GM23248 (cell line): ENCODE measurements around the gene GSG1L. TPM values are rescaled to one million over a fixed set of nuclear protein-coding genes. Genes with fewer than 3 reads are reported as not detected.

Experiments
- DNase-seq: peaks from one replicate; pipeline ENCODE4 v3.0.0-alpha.2; 2015
- H2AFZ ChIP-seq: fragments of 200-600 bp; sonication (generic); 2 replicates; pipeline ENCODE4 v1.6.1; 2016; ENCODE audit warnings: antibody characterized with exemption
- H3F3A ChIP-seq: fragments of 200-600 bp; sonication (generic); 2 replicates; pipeline ENCODE4 v1.6.1; 2016; ENCODE audit warnings: mild to moderate bottlenecking, antibody characterized with exemption, mixed run types; ENCODE audit not compliant: insufficient read depth
- H3K27ac ChIP-seq: fragments of 200-600 bp; sonication (generic); 2 replicates; pipeline ENCODE4 v1.5.1; 2016; ENCODE audit warnings: mild to moderate bottlenecking
- H3K27me3 ChIP-seq: fragments of 200-600 bp; sonication (generic); replicated peaks from 2 replicates; pipeline ENCODE4 v1.6.1; 2016; ENCODE audit warnings: mild to moderate bottlenecking; ENCODE audit not compliant: insufficient read depth
- H3K36me3 ChIP-seq: fragments of 200-600 bp; sonication (generic); 2 replicates; pipeline ENCODE4 v1.6.1; 2016; ENCODE audit warnings: low read depth, mild to moderate bottlenecking
- H3K4me1 ChIP-seq: fragments of 200-600 bp; sonication (generic); 2 replicates; pipeline ENCODE4 v1.6.1; 2016; ENCODE audit warnings: mild to moderate bottlenecking; ENCODE audit not compliant: insufficient read depth
- H3K4me2 ChIP-seq: fragments of 200-600 bp; sonication (generic); one replicate; pipeline ENCODE4 v1.6.1; 2016; ENCODE audit warnings: mild to moderate bottlenecking; ENCODE audit not compliant: unreplicated experiment
- H3K4me3 ChIP-seq: fragments of 200-600 bp; sonication (generic); 2 replicates; pipeline ENCODE4 v1.5.1; 2016; ENCODE audit warnings: mild to moderate bottlenecking
- H3K79me2 ChIP-seq: fragments of 200-600 bp; sonication (generic); 2 replicates; pipeline ENCODE4 v1.6.1; 2016; ENCODE audit warnings: mild to moderate bottlenecking; ENCODE audit not compliant: insufficient read depth
- H3K9ac ChIP-seq: fragments of 200-600 bp; sonication (generic); 2 replicates; pipeline ENCODE4 v1.6.1; 2016; ENCODE audit warnings: mild to moderate bottlenecking
- H3K9me2 ChIP-seq: fragments of 200-600 bp; sonication (generic); 2 replicates; pipeline ENCODE4 v1.6.1; 2016; ENCODE audit warnings: mixed run types, mild to moderate bottlenecking, moderate library complexity; ENCODE audit not compliant: insufficient read depth
- H3K9me3 ChIP-seq: fragments of 200-600 bp; sonication (generic); one replicate; pipeline ENCODE4 v1.6.1; 2017; ENCODE audit warnings: low read depth
- H4K20me1 ChIP-seq: fragments of 200-600 bp; sonication (generic); 2 replicates; pipeline ENCODE4 v1.6.0; 2016; ENCODE audit not compliant: insufficient read depth
- EZH2 ChIP-seq: fragments of 200-600 bp; sonication (generic); IDR thresholded peaks from 2 replicates; pipeline ENCODE4 v1.6.1; 2018; ENCODE audit warnings: antibody characterized with exemption, mild to moderate bottlenecking; ENCODE audit not compliant: insufficient read depth, poor library complexity, severe bottlenecking
- EZH2phosphoT487 ChIP-seq: fragments of 200-600 bp; sonication (generic); IDR thresholded peaks from 2 replicates; pipeline ENCODE4 v1.6.1; 2018; ENCODE audit warnings: antibody characterized with exemption, moderate library complexity, mild to moderate bottlenecking, low read depth; ENCODE audit not compliant: insufficient read depth
- WGBS, 2 experiments: methylation state at CpG; one replicate each; pipeline ENCODE4 v1.1.6; 2015 to 2017; ENCODE audit warnings: low lambda C conversion rate in 2 of 2, low coverage in 1 of 2; ENCODE audit errors: missing lambda C conversion rate in 2 of 2; 5-methylcytosine and 5-hydroxymethylcytosine counted together
- in situ Hi-C: fragments of 300-500 bp; cut with MboI; formaldehyde crosslinking; loops from 2 replicates; pipeline ENCODE4 v1.15.0; 2020
- polyA plus RNA-seq: library from polyadenylated mRNA; unstranded; fragments of >200 nt; fragmentation: Nextera tagmentation; extraction: Ambion mirVana; gene quantifications from 2 replicates; pipeline ENCODE4 v1.2.1, GENCODE V29; 2016
- total RNA-seq: library from RNA; depleted of rRNA; stranded (reverse); fragments of >200 nt; shearing (Covaris generic); gene quantifications from 2 replicates; pipeline ENCODE4 v1.2.3, GENCODE V29; 2014

GSG1L gene
- total and polyA plus RNA-seq, 2 experiments from 2014 or later: not detected

- H3K36me3 ChIP-seq: no peaks in the 10 kb centered on the region
- no peaks in the 10 kb centered on the region for H3K79me2 ChIP-seq
- 34 to 53% methylated on average over 3 to 4 of the region's 4 CpGs for WGBS, 2 experiments
- no peaks in the 10 kb centered on the region for H3K27me3 ChIP-seq
- H3K4me1 ChIP-seq: no peaks in the 10 kb centered on the region
- H3F3A ChIP-seq: no peaks in the 10 kb centered on the region
- no peaks in the 10 kb centered on the region for H3K9me2 ChIP-seq
- no peak overlapping the region for H3K9ac ChIP-seq
- no peak overlapping the region for H3K27ac ChIP-seq
- TF ChIP-seq EZH2phosphoT487 (no peak), EZH2 (no peak)
- H3K9me3 ChIP-seq: no peaks in the 10 kb centered on the region
- DNase-seq: no peak
- in situ Hi-C loops: no loop called here
- H3K4me3 ChIP-seq: no peak overlapping the region
- no peak overlapping the region for H3K4me2 ChIP-seq
- H4K20me1 ChIP-seq: no peaks in the 10 kb centered on the region
- H2AFZ ChIP-seq: no peak overlapping the region
These were observed 193.3 kb downstream of the GSG1L start for GRCh38 chr16:27870116-27870798.

GRCh38 chr16:27869411-27869810 lies 194.1 kb downstream of the GSG1L start:
- Histone ChIP-seq H3K27me3 (no peaks in the 10 kb centered on the region), H3K4me1 (no peaks in the 10 kb centered on the region), H3K79me2 (no peaks in the 10 kb centered on the region), H3K4me3 (no peak overlapping the region), H3K27ac (no peak overlapping the region), H3K4me2 (no peak overlapping the region), H3F3A (no peaks in the 10 kb centered on the region), H4K20me1 (no peaks in the 10 kb centered on the region), H3K36me3 (no peaks in the 10 kb centered on the region), H3K9me2 (no peaks in the 10 kb centered on the region), H2AFZ (no peak overlapping the region), H3K9ac (no peak overlapping the region), H3K9me3 (no peaks in the 10 kb centered on the region)
- WGBS, 2 experiments: 76 to 86% methylated on average over 1 of the region's 1 CpG
- DNase-seq: no peak
- in situ Hi-C loops: loop anchor here (10.0 kb wide), 1 partner anchor 235 kb away; no protein-coding TSS in a partner anchor
- no peak for TF ChIP-seq EZH2phosphoT487
- no peak for TF ChIP-seq EZH2

- H3K9me2 ChIP-seq: no peaks in the 10 kb centered on the region
- 60 to 65% methylated on average over 7 of the region's 7 CpGs for WGBS, 2 experiments
- no peak overlapping the region for H3K4me2 ChIP-seq
- H3F3A ChIP-seq: no peaks in the 10 kb centered on the region
- no peaks in the 10 kb centered on the region for H3K36me3 ChIP-seq
- in situ Hi-C loops: loop anchor here (10.0 kb wide), 1 partner anchor 233 kb away; no protein-coding TSS in a partner anchor
- no peaks in the 10 kb centered on the region for H3K9me3 ChIP-seq
- H3K79me2 ChIP-seq: no peaks in the 10 kb centered on the region
- H3K9ac ChIP-seq: no peak overlapping the region
- H4K20me1 ChIP-seq: no peaks in the 10 kb centered on the region
- TF ChIP-seq EZH2 (no peak), EZH2phosphoT487 (no peak)
- no peaks in the 10 kb centered on the region for H3K4me1 ChIP-seq
- peak overlapping the region; percentile 58; the same call in 1 of the 2 replicates for H2AFZ ChIP-seq
- H3K27me3 ChIP-seq: no peaks in the 10 kb centered on the region
- H3K27ac ChIP-seq: no peak overlapping the region
- no peak for DNase-seq
- H3K4me3 ChIP-seq: no peak overlapping the region
These were observed 195.3 kb downstream of the GSG1L start for GRCh38 chr16:27868180-27868579.

DNA sequence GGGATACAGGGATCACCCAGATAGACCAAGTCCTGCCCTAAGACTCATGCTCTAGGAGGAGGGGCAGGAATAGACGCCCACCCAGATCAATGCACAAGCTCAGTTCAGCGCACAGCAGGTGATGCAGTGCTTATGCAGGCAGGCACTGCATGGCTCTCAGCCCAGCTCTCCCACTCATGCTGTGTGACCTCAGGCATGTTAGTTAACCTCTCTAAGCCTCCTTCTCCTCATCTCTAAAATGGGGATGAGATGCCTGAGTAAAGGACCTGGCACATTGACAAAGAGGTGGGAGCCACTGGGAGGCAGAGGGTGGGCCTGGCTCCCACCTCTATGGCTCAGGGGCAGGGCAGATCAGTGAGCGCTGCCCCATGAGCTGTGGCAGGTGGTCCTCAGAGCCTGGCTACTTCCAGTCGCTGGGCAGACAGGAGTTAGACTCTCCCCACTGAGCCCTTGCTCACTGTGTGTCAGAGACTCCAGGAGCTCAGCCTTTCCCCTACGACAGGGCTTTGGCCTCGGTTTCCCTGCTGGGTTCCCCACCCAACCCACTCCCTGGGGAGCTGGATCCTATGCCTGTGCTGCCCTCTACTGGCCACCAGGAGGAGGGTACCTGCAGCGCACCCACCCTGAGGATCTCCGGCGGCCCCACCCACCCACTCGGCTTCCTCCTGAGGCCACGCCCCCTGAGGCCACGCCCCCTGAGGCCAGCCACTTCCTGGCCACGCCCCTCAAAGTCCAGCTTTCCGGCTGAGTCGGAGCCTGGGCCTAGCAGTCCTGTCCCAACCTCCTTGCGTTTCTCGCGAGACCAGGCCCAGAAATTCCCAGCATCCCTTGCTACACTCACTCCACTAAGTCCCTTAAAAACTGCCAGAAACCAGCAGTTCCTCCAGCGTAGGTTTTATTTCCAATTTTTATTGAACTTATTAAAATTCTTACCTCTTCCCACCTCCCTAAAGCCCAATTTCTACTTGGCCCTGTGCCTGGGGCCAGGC lies 196.1 kb downstream of the GSG1L start:
- no peak for TF ChIP-seq EZH2
- TF ChIP-seq EZH2phosphoT487: no peak
- in situ Hi-C loops: loop anchor here (10.0 kb wide), 1 partner anchor 233 kb away; no protein-coding TSS in a partner anchor
- no peaks in the 10 kb centered on the region for H3K79me2 ChIP-seq
- no peaks in the 10 kb centered on the region for H3K4me1 ChIP-seq
- H3K4me3 ChIP-seq: no peak overlapping the region
- no peak overlapping the region for H3K4me2 ChIP-seq
- H3F3A ChIP-seq: no peaks in the 10 kb centered on the region
- no peak overlapping the region for H3K27ac ChIP-seq
- no peaks in the 10 kb centered on the region for H3K27me3 ChIP-seq
- 24 to 25% methylated on average over 18 to 19 of the region's 19 CpGs for WGBS, 2 experiments
- no peaks in the 10 kb centered on the region for H3K9me3 ChIP-seq
- H2AFZ ChIP-seq: peak overlapping the region; percentile 58; the same call in 1 of the 2 replicates
- no peaks in the 10 kb centered on the region for H4K20me1 ChIP-seq
- H3K9me2 ChIP-seq: no peaks in the 10 kb centered on the region
- no peak overlapping the region for H3K9ac ChIP-seq
- H3K36me3 ChIP-seq: no peaks in the 10 kb centered on the region
- peak; percentile 85 for DNase-seq
